ENCODE measurements around the gene PRR23E.

- no peak for TF ChIP-seq CTCF (IDR thresholded peaks at IDR 0.05; ENCODE audit: insufficient read depth, low read depth, low read length)
- no peak for TF ChIP-seq EZH2 (IDR thresholded peaks at IDR 0.05; ENCODE audit: insufficient read depth, low read length)
These were observed 34.2 kb upstream of the PRR23E start for GRCh38 chr3:127158614-127159229.

Data from astrocyte (in vitro differentiated cells and primary cell).